Measurements from ENCODE around the gene RAB27B. TPM values are rescaled to one million over a fixed set of nuclear protein-coding genes. Genes with fewer than 3 reads are reported as not detected.

RAB27B gene
- total RNA-seq, 1 donor from 2014 or later = 0.41 TPM

- H3K4me1 Mint-ChIP-seq (ENCODE audit: unreplicated experiment) = peaks cover 13% of the 10 kb centered on the region
- no peaks in the 10 kb centered on the region for H3K36me3 Mint-ChIP-seq (ENCODE audit: low read depth, unreplicated experiment)
- no peak overlapping the region for H3K27ac Mint-ChIP-seq (ENCODE audit: unreplicated experiment)
- no peak for TF ChIP-seq CTCF (IDR thresholded peaks at IDR 0.05; ENCODE audit: unreplicated experiment)
- H3K27me3 Mint-ChIP-seq (ENCODE audit: unreplicated experiment) = no peaks in the 10 kb centered on the region
- H3K9me3 Mint-ChIP-seq (ENCODE audit: unreplicated experiment) = no peaks in the 10 kb centered on the region
- no peak for DNase-seq (ENCODE audit: low spot score)
- no peak overlapping the region for H3K4me3 Mint-ChIP-seq (ENCODE audit: unreplicated experiment)
Observed at GRCh38 chr18:54928236-54928635, 100.0 kb downstream of the RAB27B start.

- no peak overlapping the region for H3K27ac Mint-ChIP-seq (ENCODE audit: unreplicated experiment)
- H3K4me1 Mint-ChIP-seq (ENCODE audit: unreplicated experiment) = peaks cover 4% of the 10 kb centered on the region
- no peaks in the 10 kb centered on the region for H3K36me3 Mint-ChIP-seq (ENCODE audit: low read depth, unreplicated experiment)
- H3K4me3 Mint-ChIP-seq (ENCODE audit: unreplicated experiment) = no peak overlapping the region
- TF ChIP-seq CTCF (IDR thresholded peaks at IDR 0.05; ENCODE audit: unreplicated experiment) = no peak
- no peaks in the 10 kb centered on the region for H3K27me3 Mint-ChIP-seq (ENCODE audit: unreplicated experiment)
- no peak for DNase-seq (ENCODE audit: low spot score)
- no peaks in the 10 kb centered on the region for H3K9me3 Mint-ChIP-seq (ENCODE audit: unreplicated experiment)
Observed at GRCh38 chr18:54931152-54931551, 102.9 kb downstream of the RAB27B start.

GRCh38 chr18:54932472-54932871 lies 104.2 kb downstream of the RAB27B start:
- no peak for TF ChIP-seq CTCF (IDR thresholded peaks at IDR 0.05; ENCODE audit: unreplicated experiment)
- Mint-ChIP-seq H3K9me3 (ENCODE audit: unreplicated experiment) (no peaks in the 10 kb centered on the region), H3K4me3 (ENCODE audit: unreplicated experiment) (no peak overlapping the region), H3K4me1 (ENCODE audit: unreplicated experiment) (peaks cover 4% of the 10 kb centered on the region), H3K36me3 (ENCODE audit: low read depth, unreplicated experiment) (no peaks in the 10 kb centered on the region), H3K27ac (ENCODE audit: unreplicated experiment) (no peak overlapping the region), H3K27me3 (ENCODE audit: unreplicated experiment) (no peaks in the 10 kb centered on the region)
- no peak for DNase-seq (ENCODE audit: low spot score)

GRCh38 chr18:54938506-54938905 lies 110.2 kb downstream of the RAB27B start:
- no peaks in the 10 kb centered on the region for H3K4me1 Mint-ChIP-seq (ENCODE audit: unreplicated experiment)
- no peaks in the 10 kb centered on the region for H3K9me3 Mint-ChIP-seq (ENCODE audit: unreplicated experiment)
- TF ChIP-seq CTCF (IDR thresholded peaks at IDR 0.05; ENCODE audit: unreplicated experiment) = no peak
- H3K27me3 Mint-ChIP-seq (ENCODE audit: unreplicated experiment) = no peaks in the 10 kb centered on the region
- H3K4me3 Mint-ChIP-seq (ENCODE audit: unreplicated experiment) = no peak overlapping the region
- H3K27ac Mint-ChIP-seq (ENCODE audit: unreplicated experiment) = no peak overlapping the region
- DNase-seq (ENCODE audit: low spot score) = no peak
- no peaks in the 10 kb centered on the region for H3K36me3 Mint-ChIP-seq (ENCODE audit: low read depth, unreplicated experiment)

GRCh38 chr18:54939361-54939917 lies 111.2 kb downstream of the RAB27B start:
- no peak for DNase-seq (ENCODE audit: low spot score)
- Mint-ChIP-seq H3K27ac (ENCODE audit: unreplicated experiment) (no peak overlapping the region), H3K36me3 (ENCODE audit: low read depth, unreplicated experiment) (no peaks in the 10 kb centered on the region), H3K27me3 (ENCODE audit: unreplicated experiment) (no peaks in the 10 kb centered on the region), H3K4me3 (ENCODE audit: unreplicated experiment) (no peak overlapping the region), H3K9me3 (ENCODE audit: unreplicated experiment) (no peaks in the 10 kb centered on the region), H3K4me1 (ENCODE audit: unreplicated experiment) (no peaks in the 10 kb centered on the region)
- TF ChIP-seq CTCF (IDR thresholded peaks at IDR 0.05; ENCODE audit: unreplicated experiment) = no peak
